AG04450 (cell line): ENCODE measurements around the gene SKA2. TPM values are rescaled to one million over a fixed set of nuclear protein-coding genes. Genes with fewer than 3 reads are reported as not detected.
"Not testable (repeated sequence)": the region's sequence is repeated elsewhere in the genome, so short reads cannot be mapped to it uniquely, and the experiment has no call there.

Experiments
- CTCF ChIA-PET: fragments of 300-600, 350-600 bp; formaldehyde crosslinking; extraction: SDS; loops from one replicate; lab custom pipeline; 2022; ENCODE audit warnings: antibody characterized with exemption, inconsistent platforms; lab: Charles Lee
- POLR2A ChIA-PET: fragments of 350-600 bp; formaldehyde crosslinking; extraction: SDS; loops from one replicate; lab custom pipeline; 2021; ENCODE audit warnings: antibody characterized with exemption, inconsistent platforms; lab: Yijun Ruan, JAX
- DNase-seq: peaks from one replicate; pipeline ENCODE4 v3.0.0-alpha.2; 2011; ENCODE audit warnings: low read depth, low spot score
- H3K27ac ChIP-seq: one replicate; pipeline ENCODE4 v1.5.1; 2012; ENCODE audit warnings: low read depth, low read length, control low read depth
- H3K27me3 ChIP-seq: one replicate; pipeline ENCODE4 v1.6.0; 2012; ENCODE audit warnings: low read length; ENCODE audit not compliant: control insufficient read depth, insufficient read depth
- H3K4me3 ChIP-seq: 2 replicates; pipeline ENCODE4 v1.5.1; 2011; ENCODE audit warnings: mild to moderate bottlenecking, low read depth, low read length, control low read depth
- H3K9me3 ChIP-seq: 2 replicates; pipeline ENCODE4 v1.5.1; 2012; ENCODE audit warnings: low read length; ENCODE audit not compliant: control insufficient read depth, insufficient read depth
- CTCF ChIP-seq: IDR thresholded peaks from 2 replicates; pipeline ENCODE4 v1.5.1; 2011; ENCODE audit warnings: low read depth, low read length, control low read depth, inconsistent platforms
- polyA plus RNA-seq: library from polyadenylated mRNA; depleted of rRNA; stranded (reverse); fragments of >200 nt; gene quantifications from 2 replicates; pipeline ENCODE4 v1.2.3, GENCODE V29; 2011

Gene SKA2
- polyA plus RNA-seq, 1 experiment = 45.4 TPM

GRCh38 chr17:59186850-59187249, 31.9 kb upstream of the SKA2 start:
- no peak for TF ChIP-seq CTCF
- DNase-seq = no peak
- no peaks in the 10 kb centered on the region for H3K27me3 ChIP-seq
- H3K27ac ChIP-seq = no peak overlapping the region
- ChIA-PET POLR2A (no interaction called here), CTCF (no interaction called here)
- no peak overlapping the region for H3K4me3 ChIP-seq
- H3K9me3 ChIP-seq = no peaks in the 10 kb centered on the region

GRCh38 chr17:59185997-59186396, 31.0 kb upstream of the SKA2 start:
- POLR2A ChIA-PET = no interaction called here
- DNase-seq = no peak
- CTCF ChIA-PET = interaction anchor here (0.7 kb wide), 1 partner anchor 448 kb away, joined by 3 read pairs; no protein-coding TSS in a partner anchor
- no peak for TF ChIP-seq CTCF
- Histone ChIP-seq H3K27me3 (no peaks in the 10 kb centered on the region), H3K9me3 (no peaks in the 10 kb centered on the region), H3K27ac (no peak overlapping the region), H3K4me3 (no peak overlapping the region)

GRCh38 chr17:59181481-59181880, 26.5 kb upstream of the SKA2 start:
- no peak for DNase-seq
- Histone ChIP-seq H3K27ac (no peak overlapping the region), H3K4me3 (no peak overlapping the region), H3K9me3 (no peaks in the 10 kb centered on the region), H3K27me3 (no peaks in the 10 kb centered on the region)
- TF ChIP-seq CTCF = no peak
- CTCF ChIA-PET = no interaction called here
- POLR2A ChIA-PET = no interaction called here

- H3K4me3 ChIP-seq = no peak overlapping the region
- no peaks in the 10 kb centered on the region for H3K27me3 ChIP-seq
- ChIA-PET CTCF (no interaction called here), POLR2A (no interaction called here)
- no peak overlapping the region for H3K27ac ChIP-seq
- no peak for DNase-seq
- no peak for TF ChIP-seq CTCF
- no peaks in the 10 kb centered on the region for H3K9me3 ChIP-seq
These were observed 25.6 kb upstream of the SKA2 start for GRCh38 chr17:59180626-59181025.

GRCh38 chr17:59179601-59180000, 24.6 kb upstream of the SKA2 start:
- H3K27me3 ChIP-seq, H3K27ac ChIP-seq, POLR2A ChIA-PET, H3K4me3 ChIP-seq, H3K9me3 ChIP-seq, DNase-seq: not testable (repeated sequence)
- CTCF ChIA-PET = interaction anchor here (1.2 kb wide), 1 partner anchor 40 kb away, joined by 3 read pairs; the partner anchor contains the start of gene GDPD1
